VCaP (cell line): ENCODE measurements around the gene KCNK17.

ENCODE experiments used
- H3K27ac ChIP-seq: fragments of 450-650 bp; 2 replicates; pipeline ENCODE4 v1.5.1; 2017
- TF ChIP-seq, protein P1 (sequence below): fragments of 450-650 bp; conservative IDR thresholded peaks from 2 replicates; pipeline ENCODE4 v1.5.1; 2017; ENCODE audit warnings: mild to moderate bottlenecking, moderate library complexity

Gene KCNK17

DNA sequence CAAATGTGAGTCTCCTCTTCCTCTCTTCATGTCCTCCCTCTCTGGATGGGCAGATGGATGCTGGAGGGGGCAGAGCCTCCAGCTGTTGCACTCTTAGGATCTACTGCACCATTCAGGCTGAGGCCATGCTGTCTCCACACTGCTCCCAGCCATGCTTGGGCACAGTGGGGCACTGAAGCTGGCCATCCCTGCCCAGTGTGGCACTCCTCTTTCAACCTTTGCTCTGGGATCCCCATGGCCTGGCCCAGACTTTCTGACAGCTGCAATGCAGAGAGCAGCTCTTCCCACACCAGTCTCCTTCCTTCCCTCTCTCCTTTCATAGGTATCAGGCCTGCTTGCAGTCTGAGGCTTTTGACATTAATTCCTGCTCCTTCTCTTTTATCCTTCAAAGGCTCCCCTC lies 9.3 kb downstream of the KCNK17 start:
- TF ChIP-seq, protein P1, sequence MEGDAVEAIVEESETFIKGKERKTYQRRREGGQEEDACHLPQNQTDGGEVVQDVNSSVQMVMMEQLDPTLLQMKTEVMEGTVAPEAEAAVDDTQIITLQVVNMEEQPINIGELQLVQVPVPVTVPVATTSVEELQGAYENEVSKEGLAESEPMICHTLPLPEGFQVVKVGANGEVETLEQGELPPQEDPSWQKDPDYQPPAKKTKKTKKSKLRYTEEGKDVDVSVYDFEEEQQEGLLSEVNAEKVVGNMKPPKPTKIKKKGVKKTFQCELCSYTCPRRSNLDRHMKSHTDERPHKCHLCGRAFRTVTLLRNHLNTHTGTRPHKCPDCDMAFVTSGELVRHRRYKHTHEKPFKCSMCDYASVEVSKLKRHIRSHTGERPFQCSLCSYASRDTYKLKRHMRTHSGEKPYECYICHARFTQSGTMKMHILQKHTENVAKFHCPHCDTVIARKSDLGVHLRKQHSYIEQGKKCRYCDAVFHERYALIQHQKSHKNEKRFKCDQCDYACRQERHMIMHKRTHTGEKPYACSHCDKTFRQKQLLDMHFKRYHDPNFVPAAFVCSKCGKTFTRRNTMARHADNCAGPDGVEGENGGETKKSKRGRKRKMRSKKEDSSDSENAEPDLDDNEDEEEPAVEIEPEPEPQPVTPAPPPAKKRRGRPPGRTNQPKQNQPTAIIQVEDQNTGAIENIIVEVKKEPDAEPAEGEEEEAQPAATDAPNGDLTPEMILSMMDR: no peak
- H3K27ac ChIP-seq: no peak overlapping the region

DNA sequence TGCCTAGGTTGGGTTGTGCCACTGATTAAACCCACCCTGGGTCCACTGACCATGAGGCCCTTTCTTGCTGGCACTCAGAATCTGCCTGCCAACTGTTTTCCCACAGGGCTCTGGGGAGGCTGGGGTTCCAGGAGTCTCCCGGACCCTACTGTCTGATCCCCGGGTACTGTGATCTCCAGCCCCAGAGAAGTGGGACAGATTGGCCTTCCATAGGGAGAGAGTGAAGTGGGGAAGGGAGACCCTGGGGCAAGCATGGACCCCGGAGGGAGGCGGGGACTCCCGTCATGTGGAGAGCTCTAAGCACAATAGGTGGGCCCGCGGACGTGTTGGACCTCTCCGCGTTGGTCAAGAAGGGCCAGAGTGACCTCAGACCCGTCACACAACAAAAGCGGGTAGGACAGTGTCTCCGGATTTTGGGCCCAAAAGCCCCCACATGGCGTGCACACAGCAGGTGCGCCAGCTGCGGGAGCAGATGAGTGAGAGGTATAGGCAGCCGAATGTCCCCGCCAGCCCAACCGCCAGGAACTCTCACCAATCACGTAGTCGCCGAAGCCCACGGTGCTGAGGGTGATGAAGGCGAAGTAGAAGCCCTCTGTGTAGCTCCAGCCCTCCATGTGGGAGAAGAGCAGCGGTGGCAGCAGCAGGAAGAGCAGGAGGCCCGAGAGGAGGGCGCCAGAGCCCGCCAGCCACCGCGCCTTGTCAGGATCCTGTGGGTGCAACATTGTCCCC lies 10.6 kb downstream of the KCNK17 start:
- no peak overlapping the region for H3K27ac ChIP-seq
- TF ChIP-seq, protein P1: peak; percentile 68

DNA sequence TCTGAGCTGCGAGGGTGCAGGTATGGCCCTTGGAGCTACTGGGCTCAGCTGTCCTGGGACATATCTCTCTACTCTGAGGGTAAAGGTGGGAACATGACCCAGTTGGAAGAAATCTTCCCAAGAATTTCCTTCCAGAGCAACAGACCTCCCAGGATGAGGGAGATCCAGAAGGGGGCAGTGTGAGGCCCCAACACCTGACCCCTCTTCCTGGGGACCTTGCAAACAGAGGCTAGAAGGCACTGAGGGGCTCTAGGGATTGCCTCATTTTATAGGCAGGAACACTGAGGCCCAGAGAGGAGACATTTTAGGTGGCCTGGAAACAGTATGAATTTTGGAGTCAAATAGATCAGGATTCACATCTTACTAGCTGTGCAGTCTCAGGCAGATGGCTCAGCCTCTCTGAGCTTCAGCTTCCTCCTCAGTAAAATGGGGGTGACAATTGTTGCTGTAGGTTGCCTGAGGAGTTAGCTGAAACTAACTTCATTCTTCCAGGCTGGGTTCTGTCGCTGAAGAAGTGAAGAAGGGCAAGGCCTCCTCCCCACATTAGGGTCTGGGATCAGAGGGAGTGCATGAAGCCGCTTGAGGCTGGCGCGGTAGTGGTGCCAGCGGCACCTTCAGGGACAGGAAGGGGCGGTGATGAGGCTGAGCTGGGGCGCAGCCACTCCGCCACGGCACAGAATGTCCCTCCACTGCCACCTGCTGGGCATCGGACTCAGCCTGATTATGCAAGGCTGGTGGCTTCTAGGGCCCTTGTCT lies 11.4 kb downstream of the KCNK17 start:
- H3K27ac ChIP-seq: no peak overlapping the region
- TF ChIP-seq, protein P1: peak; percentile 93

DNA sequence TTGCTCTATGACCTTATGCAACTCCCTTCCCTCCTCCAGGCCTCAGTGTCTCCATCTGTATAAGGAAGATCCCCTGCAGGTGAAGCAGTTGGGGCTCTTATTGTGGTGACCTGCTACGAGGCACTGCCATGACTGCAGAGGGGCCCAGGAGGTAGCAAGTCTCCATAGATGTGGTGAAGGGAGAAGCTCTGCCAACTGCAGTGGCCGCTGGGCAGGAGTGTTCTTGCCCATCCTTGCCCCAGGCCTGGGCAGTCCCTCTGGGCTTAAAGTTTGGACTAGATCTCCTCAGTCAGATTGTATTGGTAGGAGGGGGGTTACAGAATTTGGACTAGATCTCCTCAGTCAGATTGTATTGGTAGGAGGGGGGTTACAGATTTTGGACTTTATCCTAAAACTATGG lies 12.2 kb downstream of the KCNK17 start:
- no peak overlapping the region for H3K27ac ChIP-seq
- TF ChIP-seq, protein P1: no peak

DNA sequence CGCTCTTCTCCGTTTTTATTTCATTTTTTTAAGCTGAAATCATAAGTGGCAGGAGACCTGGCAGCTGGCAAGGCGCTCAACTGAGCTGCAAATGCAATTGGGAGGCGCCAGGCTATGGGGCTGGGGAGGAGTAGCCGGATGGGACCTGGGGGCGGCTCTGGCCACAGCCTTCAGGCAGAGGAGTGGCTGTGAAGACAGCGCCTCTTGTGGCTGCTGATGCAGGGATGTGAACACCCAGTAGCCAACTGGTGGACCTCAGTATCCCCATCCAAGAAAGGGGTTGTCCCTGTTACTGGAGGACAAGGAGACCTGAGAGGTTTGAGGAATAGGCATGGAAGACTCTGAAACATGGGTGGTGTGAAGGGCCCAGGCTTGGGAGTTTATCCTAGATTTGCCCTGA lies 12.6 kb downstream of the KCNK17 start:
- TF ChIP-seq, protein P1: no peak; the same call in 1 of the 2 replicates
- H3K27ac ChIP-seq: no peak overlapping the region

DNA sequence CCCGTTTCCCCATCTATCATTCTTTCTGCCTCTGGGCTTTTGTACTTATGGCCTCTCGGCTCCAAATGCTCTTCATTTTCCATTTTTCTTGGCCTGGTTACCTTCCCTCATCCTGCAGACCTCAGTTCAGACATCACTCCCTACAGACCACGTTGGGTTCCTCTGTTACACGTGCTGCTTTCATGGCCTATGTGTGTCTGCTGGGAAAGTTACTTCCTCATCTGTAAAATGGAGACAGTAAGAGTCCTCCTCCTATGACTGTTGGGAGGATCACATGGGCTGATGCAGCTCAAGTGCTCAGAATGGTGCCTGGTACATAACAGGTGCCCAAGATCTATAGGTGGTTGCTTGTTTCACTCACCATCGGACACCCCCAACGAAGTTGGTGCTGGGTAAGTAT lies 13.5 kb downstream of the KCNK17 start:
- no peak overlapping the region for H3K27ac ChIP-seq
- TF ChIP-seq, protein P1: no peak

DNA sequence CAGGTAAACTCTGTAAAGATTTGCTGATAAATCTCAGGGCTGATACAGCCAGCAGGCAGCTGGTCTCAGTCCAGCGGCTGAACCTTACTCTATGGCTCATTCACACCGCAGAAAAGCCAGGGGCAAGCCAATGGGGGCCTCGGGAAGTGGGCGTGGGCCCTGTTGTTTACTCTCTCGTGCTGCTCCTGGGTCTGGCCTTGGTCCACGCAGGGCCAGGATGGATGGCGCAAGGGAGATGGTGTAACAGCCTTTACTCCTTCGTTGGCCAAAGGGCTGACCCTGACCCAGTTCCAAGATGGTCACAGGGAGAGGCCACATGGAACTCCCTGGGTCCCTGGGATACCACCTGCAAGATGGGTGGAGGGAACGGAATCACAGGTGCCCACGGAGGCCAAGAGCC lies 16.2 kb downstream of the KCNK17 start:
- no peak overlapping the region for H3K27ac ChIP-seq
- TF ChIP-seq, protein P1: no peak
